GM10847 (cell line): ENCODE results near the gene C20orf96.

ENCODE experiments used
- POLR2A ChIP-seq: IDR thresholded peaks from 2 replicates; pipeline ENCODE4 v1.6.1; 2011; ENCODE audit not compliant: insufficient read length; ENCODE audit errors: extremely low read depth

Gene C20orf96

DNA sequence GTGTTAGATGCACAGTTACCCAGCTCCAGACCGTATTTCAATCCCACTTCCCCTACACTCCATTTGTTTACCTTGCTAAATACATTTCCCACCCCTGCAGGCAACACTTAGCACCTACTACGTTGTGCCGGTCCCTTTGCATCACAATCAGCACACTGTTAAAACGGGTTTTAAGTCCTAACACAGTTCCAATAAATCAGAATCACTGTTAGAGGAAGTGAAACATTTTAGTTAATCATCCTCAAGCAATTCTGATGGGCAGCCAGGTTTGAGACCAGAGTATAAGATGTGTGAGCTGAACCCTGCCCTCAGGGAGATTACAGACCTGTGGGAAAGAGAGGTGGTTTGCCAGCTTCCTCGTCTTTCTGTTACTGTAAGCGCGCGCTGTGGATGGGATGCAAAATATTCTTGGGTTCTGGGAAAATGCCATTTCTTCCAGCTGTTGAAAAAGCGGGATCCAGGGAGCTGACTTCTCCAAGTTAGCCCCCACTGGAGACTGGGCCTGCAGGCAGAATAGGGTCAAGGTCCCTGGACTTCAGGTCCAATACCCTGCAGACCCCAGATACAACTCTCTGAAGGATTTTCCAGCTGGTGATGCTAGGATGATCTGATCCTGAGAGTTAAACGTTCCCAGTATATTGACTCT lies 9.9 kb upstream of the C20orf96 start:
- TF ChIP-seq POLR2A: no peak

GRCh38 chr20:298776-299391 lies 8.3 kb upstream of the C20orf96 start:
- no peak for TF ChIP-seq POLR2A

DNA sequence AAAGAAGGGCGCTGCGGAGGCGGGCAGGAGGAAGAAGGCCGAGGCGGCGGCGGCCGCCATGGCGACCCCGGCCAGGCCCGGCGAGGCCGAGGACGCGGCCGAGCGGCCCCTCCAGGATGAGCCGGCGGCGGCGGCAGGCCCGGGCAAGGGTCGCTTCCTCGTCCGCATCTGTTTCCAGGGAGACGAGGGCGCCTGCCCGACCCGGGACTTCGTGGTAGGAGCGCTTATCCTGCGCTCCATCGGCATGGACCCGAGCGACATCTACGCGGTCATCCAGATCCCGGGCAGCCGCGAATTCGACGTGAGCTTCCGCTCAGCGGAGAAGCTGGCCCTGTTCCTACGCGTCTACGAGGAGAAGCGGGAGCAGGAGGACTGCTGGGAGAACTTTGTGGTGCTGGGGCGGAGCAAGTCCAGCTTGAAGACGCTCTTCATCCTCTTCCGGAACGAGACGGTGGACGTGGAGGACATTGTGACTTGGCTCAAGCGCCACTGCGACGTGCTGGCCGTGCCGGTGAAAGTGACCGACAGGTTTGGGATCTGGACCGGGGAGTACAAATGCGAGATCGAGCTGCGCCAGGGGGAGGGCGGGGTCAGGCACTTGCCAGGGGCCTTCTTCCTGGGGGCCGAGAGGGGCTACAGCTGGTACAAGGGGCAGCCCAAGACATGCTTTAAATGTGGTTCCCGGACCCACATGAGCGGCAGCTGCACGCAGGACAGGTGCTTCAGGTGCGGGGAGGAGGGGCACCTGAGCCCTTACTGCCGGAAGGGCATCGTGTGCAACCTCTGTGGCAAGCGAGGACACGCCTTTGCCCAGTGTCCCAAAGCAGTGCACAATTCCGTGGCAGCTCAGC lies 7.6 kb upstream of the C20orf96 start:
- TF ChIP-seq POLR2A: peak; percentile 42

DNA sequence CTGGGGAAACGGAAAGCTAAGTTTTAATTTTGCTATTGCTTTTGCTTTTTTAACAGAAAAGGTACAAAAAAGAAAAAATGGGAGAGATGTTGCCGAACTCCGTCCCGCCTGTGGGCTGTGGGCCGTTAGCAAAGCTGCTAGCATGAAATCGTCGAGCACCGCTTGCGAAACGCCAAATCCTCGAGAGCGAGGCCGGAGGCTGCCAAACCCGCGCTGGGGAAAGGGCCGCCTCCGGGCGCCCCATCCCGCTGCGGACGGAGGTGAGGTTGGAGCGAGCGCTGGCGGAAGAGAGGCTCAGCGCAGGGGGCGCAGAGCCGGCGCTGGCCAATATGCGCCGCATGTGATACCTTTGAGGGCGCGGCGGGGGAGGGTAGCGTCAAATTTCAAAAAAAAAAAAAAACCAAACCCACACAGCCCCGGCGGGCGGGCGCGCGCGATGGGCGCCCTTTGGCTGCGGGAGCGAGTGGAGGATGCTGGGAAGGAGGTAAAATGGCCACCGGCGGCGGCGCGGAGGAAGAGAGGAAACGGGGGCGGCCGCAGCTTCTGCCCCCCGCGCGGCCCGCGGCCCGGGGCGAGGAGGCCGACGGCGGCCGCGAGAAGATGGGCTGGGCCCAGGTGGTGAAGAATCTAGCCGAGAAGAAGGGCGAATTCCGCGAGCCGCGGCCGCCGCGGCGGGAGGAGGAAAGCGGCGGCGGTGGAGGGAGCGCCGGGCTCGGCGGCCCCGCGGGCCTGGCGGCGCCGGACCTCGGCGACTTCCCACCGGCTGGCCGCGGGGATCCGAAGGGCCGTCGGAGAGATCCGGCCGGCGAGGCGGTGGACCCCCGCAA lies 6.8 kb upstream of the C20orf96 start, which contains the start of gene ZCCHC3:
ZCCHC3 (plus strand) TSS at position 473 of the 827 bp plus-strand sequence; CDS start at position 490, 17 bp downstream.
- TF ChIP-seq POLR2A: peak; percentile 77

- no peak for TF ChIP-seq POLR2A
These were observed 5.3 kb upstream of the C20orf96 start for GRCh38 chr20:295804-296203.

- no peak for TF ChIP-seq POLR2A
These were observed 4.1 kb upstream of the C20orf96 start for GRCh38 chr20:294602-295001.

DNA sequence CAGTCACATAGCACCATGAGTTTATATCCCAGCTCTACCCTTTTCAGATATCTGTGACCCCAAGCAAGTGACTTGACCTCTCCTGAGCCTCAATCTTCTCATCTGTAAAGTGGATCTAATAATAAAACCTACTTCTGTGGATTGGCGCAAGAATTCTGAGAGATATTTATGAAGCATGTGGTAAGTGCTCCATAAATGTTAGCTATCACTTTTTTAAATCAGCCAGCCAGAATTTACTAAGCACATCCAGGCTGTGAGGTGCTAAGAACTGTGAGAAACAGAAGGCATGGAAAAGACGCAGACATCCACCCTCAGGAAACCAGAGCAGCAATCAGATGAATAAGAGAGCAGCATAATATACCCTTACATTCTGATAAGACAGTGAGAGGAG lies 862 bp downstream of the C20orf96 start:
- no peak for TF ChIP-seq POLR2A

DNA sequence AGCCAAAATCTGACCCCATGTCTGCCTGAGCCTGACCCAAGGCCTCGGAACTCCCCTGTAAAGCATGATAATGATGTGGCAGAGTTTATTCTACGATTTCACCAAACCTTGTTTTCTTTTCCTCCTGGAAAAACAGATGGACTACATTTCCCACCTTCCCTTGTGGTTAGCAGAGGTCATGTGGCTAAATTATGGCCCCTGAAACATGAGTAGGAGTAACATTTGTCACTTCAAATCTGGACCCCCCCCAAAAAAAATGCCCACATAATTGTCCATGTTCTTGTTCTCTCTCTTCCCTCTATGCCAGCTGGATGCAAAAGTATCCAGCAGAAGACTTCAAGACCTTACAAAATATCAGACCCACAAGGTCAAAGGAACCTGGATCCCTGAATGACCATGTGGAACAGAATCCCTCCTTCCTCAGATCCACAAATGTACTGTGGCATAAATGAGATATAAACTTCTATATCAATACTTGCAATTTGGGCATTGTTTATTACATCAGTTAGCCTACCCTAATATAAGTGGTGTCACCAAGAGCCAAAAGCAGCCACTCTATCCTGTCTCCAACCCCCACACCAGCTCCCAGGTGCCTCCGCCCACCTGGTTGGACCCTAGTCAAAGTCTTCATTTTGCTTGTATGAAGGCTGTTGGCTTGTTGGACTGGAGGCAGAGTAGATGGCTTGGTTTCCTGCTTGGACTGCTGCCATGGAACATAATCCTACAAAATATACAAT lies 1.4 kb downstream of the C20orf96 start:
- TF ChIP-seq POLR2A: no peak

DNA sequence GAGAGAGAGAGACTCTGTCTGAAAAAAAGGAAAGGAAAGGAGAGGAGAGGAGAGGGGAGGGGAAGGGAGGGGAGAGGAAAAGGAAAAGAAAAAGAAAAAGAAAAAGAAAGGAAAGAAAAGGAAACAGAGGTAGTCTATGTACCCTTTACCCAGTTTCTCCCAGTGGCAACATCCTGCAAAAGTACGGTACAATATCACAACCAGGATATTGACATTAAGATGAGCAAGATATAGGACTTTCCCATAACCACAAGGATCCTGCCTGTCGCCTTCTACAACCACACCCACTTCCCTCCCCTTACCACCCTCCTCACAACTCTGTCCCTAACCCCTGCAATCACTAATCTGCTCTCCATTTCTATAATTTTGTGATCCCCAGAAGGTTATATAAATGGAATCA lies 4.0 kb downstream of the C20orf96 start:
- no peak for TF ChIP-seq POLR2A

GRCh38 chr20:284172-284571 lies 6.4 kb downstream of the C20orf96 start:
- TF ChIP-seq POLR2A: no peak

DNA sequence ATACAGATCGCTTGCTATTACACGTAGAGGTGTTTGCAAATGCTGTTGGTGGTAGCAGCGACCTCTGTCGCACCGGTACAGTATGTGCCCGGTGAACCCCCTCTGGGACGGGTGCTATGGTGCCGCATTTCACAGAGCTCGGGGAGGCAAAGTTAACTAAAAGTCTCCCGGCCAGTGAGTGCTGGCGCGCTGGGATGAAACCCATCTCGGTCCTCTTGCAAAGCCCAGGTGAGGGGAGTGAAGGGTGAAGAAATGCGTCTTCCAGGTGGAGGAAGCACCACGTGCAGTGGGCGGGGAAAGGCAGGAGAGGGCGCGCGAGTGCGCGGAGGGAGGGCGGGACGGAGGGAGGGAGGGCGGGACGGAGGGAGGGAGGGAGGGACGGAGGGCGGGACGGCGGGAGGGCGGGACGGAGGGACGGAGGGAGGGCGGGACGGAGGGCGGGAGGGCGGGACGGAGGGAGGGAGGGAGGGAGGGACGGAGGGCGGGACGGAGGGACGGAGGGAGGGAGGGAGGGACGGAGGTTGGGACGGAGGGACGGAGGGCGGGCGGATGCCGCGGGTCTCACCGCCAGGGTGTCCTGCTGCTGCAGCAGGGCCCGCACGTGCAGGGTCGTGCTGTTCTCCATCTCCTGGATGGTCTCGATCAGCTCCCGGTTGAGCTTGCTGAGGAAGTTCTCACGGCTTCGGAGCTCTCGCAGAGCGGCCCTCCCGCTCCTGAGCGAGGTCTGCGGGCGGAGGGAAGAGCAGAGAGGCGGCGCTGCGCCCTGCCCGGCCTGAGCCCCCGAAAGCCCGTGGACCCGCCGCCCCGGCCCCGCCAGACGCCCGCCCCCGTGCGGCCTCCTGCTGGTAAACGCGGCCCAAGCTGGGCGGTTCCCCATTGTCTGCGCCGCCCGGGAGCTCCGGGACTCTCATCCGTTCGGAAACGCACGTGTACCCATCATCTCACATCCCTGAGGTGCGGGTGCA lies 11.7 kb downstream of the C20orf96 start:
- TF ChIP-seq POLR2A: no peak

- TF ChIP-seq POLR2A: no peak
These were observed 12.4 kb downstream of the C20orf96 start for GRCh38 chr20:278181-278580.

DNA sequence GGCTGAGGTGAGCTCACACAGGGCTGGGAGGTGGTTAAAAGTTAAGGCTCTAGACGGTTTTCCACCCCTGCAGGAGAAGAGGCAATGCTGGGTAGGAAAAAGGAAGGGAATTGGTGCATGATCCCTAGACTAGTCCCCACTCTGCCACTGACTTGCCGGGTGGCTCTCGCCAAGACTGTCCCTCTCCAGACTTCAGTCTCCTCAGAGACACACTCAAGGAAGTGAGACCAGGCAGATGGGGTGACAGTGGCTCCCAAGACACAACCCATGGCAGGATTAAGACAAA lies 13.1 kb downstream of the C20orf96 start:
- TF ChIP-seq POLR2A: no peak

GRCh38 chr20:276620-277495 lies 13.7 kb downstream of the C20orf96 start:
- no peak for TF ChIP-seq POLR2A
